Ectodermal cell (in vitro differentiated cells): ENCODE measurements around the gene COX6B2.

Source experiments
- H3K27ac ChIP-seq: 2 replicates; pipeline ENCODE4 v1.7.0; 2013; ENCODE audit warnings: mild to moderate bottlenecking, low read depth, low read length; ENCODE audit not compliant: insufficient read depth, poor library complexity, severe bottlenecking
- H3K27me3 ChIP-seq: 2 replicates; pipeline ENCODE4 v1.7.0; 2013; ENCODE audit warnings: mild to moderate bottlenecking, low read length; ENCODE audit not compliant: insufficient read depth, control insufficient read depth, poor library complexity, severe bottlenecking
- H3K36me3 ChIP-seq: one replicate; pipeline ENCODE4 v1.7.0; 2013; ENCODE audit warnings: low read length; ENCODE audit not compliant: control insufficient read depth, insufficient read depth
- H3K4me1 ChIP-seq: one replicate; pipeline ENCODE4 v1.7.0; 2013; ENCODE audit warnings: low read length; ENCODE audit not compliant: control insufficient read depth, insufficient read depth
- H3K4me3 ChIP-seq: 2 replicates; pipeline ENCODE4 v1.7.0; 2013; ENCODE audit warnings: low read depth, low read length, control low read depth; ENCODE audit not compliant: insufficient read depth
- H3K9me3 ChIP-seq: 2 replicates; pipeline ENCODE4 v1.7.0; 2013; ENCODE audit warnings: mild to moderate bottlenecking, low read length, moderate library complexity; ENCODE audit not compliant: control insufficient read depth
- WGBS, 2 experiments: methylation state at CpG; one replicate each; pipeline ENCODE4 v1.1.7; 2013; ENCODE audit warnings: missing lambda C conversion rate in 2 of 2; 5-methylcytosine and 5-hydroxymethylcytosine counted together

The COX6B2 gene

GRCh38 chr19:55300886-55301458 is 53.5 kb downstream of the COX6B2 start:
- H3K4me1 ChIP-seq, result peaks cover 7% of the 10 kb centered on the region
- WGBS, 2 experiments, result 61 to 66% methylated on average over 15 of the region's 15 CpGs
- no peak overlapping the region for H3K27ac ChIP-seq
- no peaks in the 10 kb centered on the region for H3K27me3 ChIP-seq
- peaks cover 28% of the 10 kb centered on the region for H3K36me3 ChIP-seq
- no peak overlapping the region for H3K4me3 ChIP-seq
- no peaks in the 10 kb centered on the region for H3K9me3 ChIP-seq

GRCh38 chr19:55299991-55300390 is 54.5 kb downstream of the COX6B2 start:
- no peaks in the 10 kb centered on the region for H3K27me3 ChIP-seq
- no peak overlapping the region for H3K4me3 ChIP-seq
- no peaks in the 10 kb centered on the region for H3K9me3 ChIP-seq
- no peak overlapping the region for H3K27ac ChIP-seq
- peaks cover 30% of the 10 kb centered on the region for H3K36me3 ChIP-seq
- 90 to 93% methylated on average over 10 of the region's 10 CpGs for WGBS, 2 experiments
- peaks cover 7% of the 10 kb centered on the region for H3K4me1 ChIP-seq
